Neural crest cell (in vitro differentiated cells): Measurements from ENCODE around the gene ULK4. TPM values are rescaled to one million over a fixed set of nuclear protein-coding genes. Genes with fewer than 3 reads are reported as not detected.

Experiments used
- DNase-seq: peaks from one replicate; pipeline ENCODE4 v3.0.0; 2021; ENCODE audit warnings: low read depth, mixed read lengths, low spot score
- H3K27ac Mint-ChIP-seq: one replicate; pipeline ENCODE4 v1.8.0; 2021; ENCODE audit warnings: mild to moderate bottlenecking, mixed read lengths; ENCODE audit not compliant: unreplicated experiment
- H3K27me3 Mint-ChIP-seq: 2 replicates; pipeline ENCODE4 v1.8.0; 2021; ENCODE audit warnings: low read depth, mild to moderate bottlenecking, mixed read lengths
- H3K36me3 Mint-ChIP-seq: 2 replicates; pipeline ENCODE4 v1.8.0; 2021; ENCODE audit warnings: low read depth, mild to moderate bottlenecking, mixed read lengths
- H3K4me1 Mint-ChIP-seq: 2 replicates; pipeline ENCODE4 v1.8.0; 2021; ENCODE audit warnings: mixed read lengths
- H3K4me3 Mint-ChIP-seq: one replicate; pipeline ENCODE4 v1.8.0; 2021; ENCODE audit warnings: mild to moderate bottlenecking, mixed read lengths
- H3K9me3 Mint-ChIP-seq: 2 replicates; pipeline ENCODE4 v1.8.0; 2021; ENCODE audit warnings: mixed read lengths
- total RNA-seq: library from RNA; stranded (reverse); gene quantifications from 2 replicates; pipeline ENCODE4 v1.2.1, GENCODE V29; 2021
- TF ChIP-seq, protein P1 (sequence below): fragments of 200-600 bp; sonication (generic); conservative IDR thresholded peaks from 2 replicates; pipeline ENCODE4 v1.5.0; 2021; ENCODE audit warnings: antibody characterized with exemption, mild to moderate bottlenecking

Gene ULK4
- total RNA-seq, 1 donor from 2014 or later: 10.2 TPM

DNA sequence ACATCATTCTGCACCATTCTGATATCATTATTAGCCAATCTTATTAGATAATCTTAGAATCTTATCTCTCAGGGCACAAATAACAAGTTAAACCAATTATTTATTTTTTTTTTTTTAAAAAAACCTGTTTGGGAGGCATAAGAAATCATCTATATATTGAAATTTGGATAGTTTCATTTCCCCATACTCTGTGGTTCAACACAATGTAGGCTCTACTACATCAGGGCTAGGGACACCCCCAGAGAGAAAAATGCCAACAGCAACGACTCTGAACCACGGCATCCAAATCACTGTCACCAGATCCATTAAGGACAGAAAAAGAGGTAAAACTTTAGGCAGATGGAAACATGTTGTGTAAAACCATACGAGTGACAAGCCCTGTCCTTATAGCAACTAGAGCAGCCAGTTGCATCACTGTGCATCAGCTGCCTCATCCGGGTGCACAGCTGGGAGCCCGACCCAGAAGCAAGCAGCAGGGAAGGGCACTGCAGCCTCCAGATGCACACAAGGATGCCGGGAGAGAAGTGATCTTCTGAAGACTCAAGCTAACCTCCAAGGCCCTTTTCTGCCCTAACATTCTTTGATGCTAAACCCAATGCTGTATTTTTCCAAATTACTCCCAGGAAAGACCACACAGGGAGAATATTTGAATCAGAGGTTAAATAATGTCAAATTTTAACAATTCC is 381.5 kb downstream of the ULK4 start:
- Mint-ChIP-seq H3K4me1 (no peaks in the 10 kb centered on the region), H3K36me3 (no peaks in the 10 kb centered on the region), H3K27ac (no peak overlapping the region), H3K4me3 (no peak overlapping the region), H3K9me3 (no peaks in the 10 kb centered on the region), H3K27me3 (no peaks in the 10 kb centered on the region)
- no peak for DNase-seq
- TF ChIP-seq, protein P1, sequence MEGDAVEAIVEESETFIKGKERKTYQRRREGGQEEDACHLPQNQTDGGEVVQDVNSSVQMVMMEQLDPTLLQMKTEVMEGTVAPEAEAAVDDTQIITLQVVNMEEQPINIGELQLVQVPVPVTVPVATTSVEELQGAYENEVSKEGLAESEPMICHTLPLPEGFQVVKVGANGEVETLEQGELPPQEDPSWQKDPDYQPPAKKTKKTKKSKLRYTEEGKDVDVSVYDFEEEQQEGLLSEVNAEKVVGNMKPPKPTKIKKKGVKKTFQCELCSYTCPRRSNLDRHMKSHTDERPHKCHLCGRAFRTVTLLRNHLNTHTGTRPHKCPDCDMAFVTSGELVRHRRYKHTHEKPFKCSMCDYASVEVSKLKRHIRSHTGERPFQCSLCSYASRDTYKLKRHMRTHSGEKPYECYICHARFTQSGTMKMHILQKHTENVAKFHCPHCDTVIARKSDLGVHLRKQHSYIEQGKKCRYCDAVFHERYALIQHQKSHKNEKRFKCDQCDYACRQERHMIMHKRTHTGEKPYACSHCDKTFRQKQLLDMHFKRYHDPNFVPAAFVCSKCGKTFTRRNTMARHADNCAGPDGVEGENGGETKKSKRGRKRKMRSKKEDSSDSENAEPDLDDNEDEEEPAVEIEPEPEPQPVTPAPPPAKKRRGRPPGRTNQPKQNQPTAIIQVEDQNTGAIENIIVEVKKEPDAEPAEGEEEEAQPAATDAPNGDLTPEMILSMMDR: no peak

- Mint-ChIP-seq H3K4me1 (peaks cover 3% of the 10 kb centered on the region), H3K4me3 (no peak overlapping the region), H3K36me3 (no peaks in the 10 kb centered on the region), H3K27me3 (no peaks in the 10 kb centered on the region), H3K9me3 (no peaks in the 10 kb centered on the region), H3K27ac (no peak overlapping the region)
- TF ChIP-seq, protein P1: no peak
- no peak for DNase-seq
Observed at GRCh38 chr3:41579861-41580260, 382.0 kb downstream of the ULK4 start.

DNA sequence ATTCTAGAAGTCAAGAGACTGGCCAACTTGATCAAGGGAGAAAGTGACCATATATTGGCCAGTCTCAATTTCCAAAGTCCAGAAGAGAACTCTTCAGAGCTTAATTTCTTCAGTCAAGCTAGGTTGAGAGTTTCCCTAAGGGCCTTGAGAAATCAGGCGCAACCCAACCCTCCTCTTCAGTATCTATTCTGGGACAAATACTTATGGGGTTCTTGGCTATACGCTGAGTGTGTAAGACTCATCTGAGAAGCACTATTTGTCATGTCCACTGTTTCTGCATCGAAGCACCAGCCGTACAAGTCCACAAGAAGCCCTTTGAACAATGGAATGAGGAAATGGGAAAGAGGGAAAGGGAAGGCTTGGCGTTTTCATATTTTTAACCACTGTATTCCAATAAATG is 383.1 kb downstream of the ULK4 start:
- TF ChIP-seq, protein P1: no peak
- peaks cover 5% of the 10 kb centered on the region for H3K4me1 Mint-ChIP-seq
- H3K27ac Mint-ChIP-seq: no peak overlapping the region
- no peak for DNase-seq
- H3K9me3 Mint-ChIP-seq: no peaks in the 10 kb centered on the region
- no peaks in the 10 kb centered on the region for H3K36me3 Mint-ChIP-seq
- H3K4me3 Mint-ChIP-seq: no peak overlapping the region
- no peaks in the 10 kb centered on the region for H3K27me3 Mint-ChIP-seq

- Mint-ChIP-seq H3K9me3 (no peaks in the 10 kb centered on the region), H3K4me1 (peaks cover 5% of the 10 kb centered on the region), H3K27me3 (no peaks in the 10 kb centered on the region), H3K4me3 (no peak overlapping the region), H3K27ac (no peak overlapping the region), H3K36me3 (no peaks in the 10 kb centered on the region)
- DNase-seq: no peak
- TF ChIP-seq, protein P1: no peak
Observed at GRCh38 chr3:41575724-41576123, 386.2 kb downstream of the ULK4 start.

GRCh38 chr3:41574900-41575299 is 387.0 kb downstream of the ULK4 start:
- Mint-ChIP-seq H3K9me3 (no peaks in the 10 kb centered on the region), H3K4me3 (no peak overlapping the region), H3K36me3 (no peaks in the 10 kb centered on the region), H3K4me1 (peaks cover 5% of the 10 kb centered on the region), H3K27me3 (no peaks in the 10 kb centered on the region), H3K27ac (peak overlapping the region; percentile 43)
- TF ChIP-seq, protein P1: peak; percentile 20
- DNase-seq: no peak
